Measurements from ENCODE around the gene CFAP68. TPM values are rescaled to one million over a fixed set of nuclear protein-coding genes. Genes with fewer than 3 reads are reported as not detected.

CFAP68 gene
- total and polyA plus RNA-seq, 2 of the 13 experiments (the other 11 are each of a cell fraction or from before 2014, with no cell fraction given) = 22.2 to 25.6 TPM

GRCh38 chr11:111840143-111840542, 39.2 kb upstream of the CFAP68 start:
- H3K4me3 ChIP-seq (replicated peaks in 1 of 3; ENCODE audit: insufficient read depth in 1 of 3, low read depth in 2 of 3, low read length in 3 of 3) = no peak overlapping the region; a peak in 1 of 6 replicates
- FAIRE-seq (peak; percentile 80), ATAC-seq (peak; percentile 97), DNase-seq (ENCODE audit: low spot score) (peak; percentile 93)
- H3K9ac ChIP-seq (ENCODE audit: insufficient read depth, low read depth, low read length) = no peak overlapping the region
- peaks cover 35% of the 10 kb centered on the region for H3K4me1 ChIP-seq (ENCODE audit: insufficient read depth, low read length)
- POLR2A ChIA-PET = interaction anchor here (0.9 to 2.7 kb wide), 9 partner anchors 17 to 114 kb away, joined by 3 to 12 read pairs (median 4); partner anchors contain the start of gene PPP2R1B
- WGBS (ENCODE audit: low lambda C conversion rate) = 0% methylated on average over 1 of the region's 1 CpG
- H3K27ac ChIP-seq (ENCODE audit: extremely low read length, insufficient read depth, low read length) = peak overlapping the region; percentile 70
- in situ Hi-C loops (cut with HindIII; ENCODE audit: extremely low pct_ligation_motif_present, low pct_unique_long_range_greater_than_20kb) (loop anchor here (5.0 kb wide), 1 partner anchor 238 kb away; the partner anchor contains the start of gene SIK2), intact Hi-C loops (cut with micrococcal nuclease; ENCODE audit: unreplicated experiment) (loop anchor here (2.0 to 5.0 kb wide), 2 partner anchors 49 to 393 kb away; no protein-coding TSS in a partner anchor)
- no peaks in the 10 kb centered on the region for H3K27me3 ChIP-seq (ENCODE audit: control insufficient read depth in 1 of 2, insufficient read depth in 2 of 2, low read length in 2 of 2)
- H3K79me2 ChIP-seq (ENCODE audit: insufficient read depth, low read length) = no peaks in the 10 kb centered on the region
- no TSS peak for BruUV-seq (replicated peaks)
- CTCF ChIA-PET (ENCODE audit: low intra/inter-chr PET ratio, low total read pairs) = interaction anchor here (2.9 to 3.6 kb wide), 2 partner anchors 238 to 254 kb away, joined by 22 to 47 read pairs; partner anchors contain the start of gene SIK2
- H3K9me3 ChIP-seq (ENCODE audit: low read length) = no peaks in the 10 kb centered on the region
- H3K36me3 ChIP-seq (replicated peaks in 1 of 2; ENCODE audit: control insufficient read depth in 1 of 2, insufficient read depth in 2 of 2, low read length in 2 of 2) = peaks cover 6 to 30% of the 10 kb centered on the region in 2 experiments
- no peak overlapping the region for H2AFZ ChIP-seq (ENCODE audit: low read length)
- no peaks in the 10 kb centered on the region for H4K20me1 ChIP-seq (ENCODE audit: insufficient read depth, low read length)
- H3K4me2 ChIP-seq (ENCODE audit: low read depth, low read length) = peak overlapping the region; percentile 18
- TF ChIP-seq ZUFSP (CRISPR knock-in tag; IDR thresholded peaks at IDR 0.05; ENCODE audit: borderline replicate concordance) (no peak), FOXC1 (CRISPR knock-in tag; IDR thresholded peaks at IDR 0.05; ENCODE audit: borderline replicate concordance) (no peak), TCF7 (IDR thresholded peaks at IDR 0.05; ENCODE audit: low read depth) (peak; percentile 66), ZNF24 (IDR thresholded peaks at IDR 0.05) (0 out of 2 replicates have a peak, but pooled peaks have one; percentile 15), SP140L (CRISPR knock-in tag; IDR thresholded peaks at IDR 0.05; ENCODE audit: borderline replicate concordance) (no peak), HMG20B (CRISPR knock-in tag; conservative IDR thresholded peaks at IDR 0.05) (no peak), RCOR2 (CRISPR knock-in tag; IDR thresholded peaks at IDR 0.05) (peak; percentile 51; the same call in 1 of the 2 replicates), SMC3 (IDR thresholded peaks at IDR 0.05; ENCODE audit: low read length) (0 out of 2 replicates have a peak, but pooled peaks have one; percentile 18), AHDC1 (CRISPR knock-in tag; IDR thresholded peaks at IDR 0.05; ENCODE audit: borderline replicate concordance) (peak; percentile 67; the same call in 1 of the 2 replicates), ZNF614 (CRISPR knock-in tag; IDR thresholded peaks at IDR 0.05; ENCODE audit: borderline replicate concordance) (peak; percentile 28; the same call in 1 of the 2 replicates), ZNF768 (CRISPR knock-in tag; IDR thresholded peaks at IDR 0.05) (no peak), FOXP4 (CRISPR knock-in tag; IDR thresholded peaks at IDR 0.05) (peak; percentile 84), ZNF382 (CRISPR knock-in tag; IDR thresholded peaks at IDR 0.05; ENCODE audit: borderline replicate concordance) (no peak), FLYWCH1 (CRISPR knock-in tag; IDR thresholded peaks at IDR 0.05) (no peak), NR2F6 (IDR thresholded peaks at IDR 0.05) (peak; percentile 50; the same call in 1 of the 2 replicates), NR2F6 (CRISPR knock-in tag; IDR thresholded peaks at IDR 0.05) (peak; percentile 69)
